Measurements from ENCODE around the gene MCCC1. TPM values are rescaled to one million over a fixed set of nuclear protein-coding genes. Genes with fewer than 3 reads are reported as not detected.
A peak's percentile ranks its signal among the peaks of the same experiment; 100 is the strongest.

MCCC1 gene
- total RNA-seq, 4 donors from 2014 or later = 32.2 to 44.4 (median 33.0) TPM

DNA sequence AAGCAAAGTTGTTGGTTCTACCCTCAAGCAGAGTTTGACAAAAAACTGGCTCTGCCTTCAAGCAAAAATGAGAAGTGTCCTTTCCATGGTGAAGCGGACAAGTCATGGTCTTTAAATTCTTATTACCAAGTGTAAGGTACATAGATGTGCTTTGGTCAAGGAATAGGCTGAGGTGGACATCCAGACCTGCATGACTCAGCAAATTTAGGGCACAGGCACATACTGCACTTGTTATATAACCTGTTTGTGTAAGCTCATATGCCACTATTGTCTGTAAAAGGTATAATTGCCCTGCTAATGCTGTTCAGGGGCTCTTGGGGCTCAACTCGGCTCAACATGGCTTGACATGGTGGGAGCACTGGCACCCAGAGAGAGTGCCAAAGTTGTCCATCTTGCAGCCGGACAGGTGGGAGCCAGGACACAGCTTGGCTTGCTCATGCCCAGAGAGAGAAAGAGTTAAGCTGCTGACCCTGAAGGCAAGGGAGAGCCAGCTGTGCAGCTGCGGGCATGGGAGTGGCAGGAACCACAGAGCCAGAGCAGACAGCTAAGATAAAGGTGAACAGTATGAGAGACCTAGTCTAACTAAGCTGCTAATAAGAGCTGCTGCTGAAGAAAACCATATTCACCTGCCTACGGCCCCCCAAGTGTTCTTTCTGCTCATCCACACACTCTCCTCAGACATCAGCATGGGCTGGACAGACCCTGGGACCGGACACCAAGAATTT, 17.7 kb downstream of the MCCC1 start:
- ATAC-seq = no peak
- no peak overlapping the region for H3K27ac ChIP-seq
- WGBS, 2 donors (ENCODE audit: low coverage in 1 of 2) = 97 to 100% methylated on average over 2 to 5 of the region's 6 CpGs

DNA sequence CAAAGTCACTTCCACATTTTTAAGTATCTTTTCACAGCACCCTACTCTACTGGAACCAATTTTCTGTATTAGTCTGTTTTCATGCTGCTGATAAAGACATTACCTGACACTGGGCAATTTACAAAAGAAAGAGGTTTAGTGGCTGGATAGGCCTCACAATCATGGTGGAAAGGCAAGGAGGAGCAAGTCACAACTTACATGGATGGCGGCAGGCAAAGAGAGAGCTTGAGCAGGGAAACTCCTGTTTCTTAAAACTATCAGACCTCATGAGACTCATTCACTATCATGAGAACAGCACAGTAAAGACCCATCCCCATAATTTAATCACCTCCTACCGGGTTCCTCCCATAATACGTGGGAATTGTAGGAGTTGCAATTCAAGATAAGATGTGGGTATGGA, 18.7 kb downstream of the MCCC1 start:
- ATAC-seq = no peak
- Histone ChIP-seq H3K27me3 (no peaks in the 10 kb centered on the region), H3K4me1 (peaks cover 0 to 4% (median 0%) of the 10 kb centered on the region in 3 donors), H3K4me3 (no peak overlapping the region), H3K27ac (no peak overlapping the region), H3K36me3 (peaks cover 0 to 76% of the 10 kb centered on the region in 2 donors), H3K9me3 (no peaks in the 10 kb centered on the region)
- 97 to 100% methylated on average over 3 of the region's 3 CpGs for WGBS, 2 donors (ENCODE audit: low coverage in 1 of 2)
- TF ChIP-seq EP300 (IDR thresholded peaks at IDR 0.05) (no peak), POLR2A (IDR thresholded peaks at IDR 0.05) (no peak), POLR2AphosphoS5 (IDR thresholded peaks at IDR 0.05) (no peak), CTCF (IDR thresholded peaks at IDR 0.05) (no peak)

More for the DNA sequence above, 17.7 kb downstream of the MCCC1 start:
- Histone ChIP-seq H3K36me3 (peaks cover 0 to 86% of the 10 kb centered on the region in 2 donors), H3K27me3 (no peaks in the 10 kb centered on the region), H3K4me1 (peaks cover 0 to 4% (median 0%) of the 10 kb centered on the region in 3 donors), H3K9me3 (no peaks in the 10 kb centered on the region), H3K4me3 (no peak overlapping the region)
- no peak for TF ChIP-seq EP300 (IDR thresholded peaks at IDR 0.05)
- no peak for TF ChIP-seq POLR2AphosphoS5 (IDR thresholded peaks at IDR 0.05)
- TF ChIP-seq POLR2A (IDR thresholded peaks at IDR 0.05) = no peak
- TF ChIP-seq CTCF (IDR thresholded peaks at IDR 0.05) = no peak

- 97 to 100% methylated on average over 2 of the region's 2 CpGs for WGBS, 2 donors (ENCODE audit: low coverage in 1 of 2)
- TF ChIP-seq POLR2AphosphoS5 (IDR thresholded peaks at IDR 0.05) (no peak), EP300 (IDR thresholded peaks at IDR 0.05) (no peak), CTCF (IDR thresholded peaks at IDR 0.05) (no peak)
- H3K36me3 ChIP-seq = peaks cover 0 to 47% of the 10 kb centered on the region in 2 donors
- ATAC-seq = no peak
- H3K27me3 ChIP-seq = no peaks in the 10 kb centered on the region
- H3K27ac ChIP-seq = no peak overlapping the region
- no peaks in the 10 kb centered on the region for H3K4me1 ChIP-seq
- no peak overlapping the region for H3K4me3 ChIP-seq
- H3K9me3 ChIP-seq = no peaks in the 10 kb centered on the region
These were observed 24.4 kb downstream of the MCCC1 start for GRCh38 chr3:183074881-183075280.

DNA sequence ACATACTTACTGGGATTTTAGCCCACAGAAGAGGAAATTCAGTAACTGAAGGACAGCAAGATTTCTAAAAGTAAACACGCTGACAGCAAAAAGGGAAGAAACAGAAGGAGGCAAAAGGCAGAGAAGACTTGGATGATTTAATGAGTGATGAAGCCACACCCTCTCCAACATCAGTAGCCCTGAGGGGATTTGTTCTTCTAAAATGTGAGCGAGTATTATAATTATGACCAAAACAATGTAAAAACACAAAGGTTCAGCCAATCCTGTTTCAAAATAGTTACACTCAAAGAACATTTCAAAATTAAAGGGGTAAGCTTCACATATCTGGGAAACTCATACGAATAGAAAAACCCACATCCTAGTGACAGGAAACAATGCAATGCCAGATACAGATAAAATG, 25.0 kb downstream of the MCCC1 start:
- no peak for TF ChIP-seq EP300 (IDR thresholded peaks at IDR 0.05)
- TF ChIP-seq POLR2AphosphoS5 (IDR thresholded peaks at IDR 0.05) = no peak
- no peak for TF ChIP-seq POLR2A (IDR thresholded peaks at IDR 0.05)
- no peak for TF ChIP-seq CTCF (IDR thresholded peaks at IDR 0.05)
- Histone ChIP-seq H3K9me3 (no peaks in the 10 kb centered on the region), H3K27me3 (no peaks in the 10 kb centered on the region), H3K4me3 (no peak overlapping the region), H3K27ac (no peak overlapping the region), H3K4me1 (no peaks in the 10 kb centered on the region), H3K36me3 (peaks cover 0 to 47% of the 10 kb centered on the region in 2 donors)
- 48 to 75% methylated on average over 2 to 3 of the region's 3 CpGs for WGBS, 2 donors (ENCODE audit: low coverage in 1 of 2)
- ATAC-seq = peak; percentile 19

DNA sequence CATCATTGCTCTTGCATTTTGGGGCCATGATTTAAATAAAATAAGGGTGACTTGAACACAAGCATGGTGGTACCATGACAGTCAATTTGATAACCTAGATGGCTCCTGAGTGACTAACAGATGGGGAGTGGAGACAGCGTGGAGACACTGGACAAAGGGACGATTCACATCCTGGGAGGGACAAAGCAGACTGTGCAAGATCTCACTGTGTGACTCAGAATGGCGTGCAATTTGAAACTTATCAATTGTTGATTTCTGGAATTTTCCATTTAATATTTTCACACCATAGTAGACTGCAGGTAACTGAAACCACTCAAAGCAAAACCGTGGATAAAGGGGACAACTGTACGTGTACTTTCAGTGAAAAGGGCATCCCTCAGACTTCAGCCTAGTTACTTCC, 25.5 kb downstream of the MCCC1 start:
- Histone ChIP-seq H3K4me3 (no peak overlapping the region), H3K9me3 (no peaks in the 10 kb centered on the region), H3K27ac (no peak overlapping the region), H3K36me3 (peaks cover 0 to 47% of the 10 kb centered on the region in 2 donors), H3K27me3 (no peaks in the 10 kb centered on the region), H3K4me1 (no peaks in the 10 kb centered on the region)
- no peak for ATAC-seq
- no peak for TF ChIP-seq POLR2AphosphoS5 (IDR thresholded peaks at IDR 0.05)
- TF ChIP-seq POLR2A (IDR thresholded peaks at IDR 0.05) = no peak
- TF ChIP-seq CTCF (IDR thresholded peaks at IDR 0.05) = no peak
- TF ChIP-seq EP300 (IDR thresholded peaks at IDR 0.05) = no peak
- WGBS, 2 donors (ENCODE audit: low coverage in 1 of 2) = 63 to 68% methylated on average over 4 to 5 of the region's 5 CpGs

All from gastroesophageal sphincter (tissue), 4 donors.